Brain microvascular endothelial cell (primary cell): ENCODE data around the gene NPEPL1.
"Not testable (repeated sequence)": the region's sequence is repeated elsewhere in the genome, so short reads cannot be mapped to it uniquely, and the experiment has no call there.

Experiments
- DNase-seq: peaks from one replicate; pipeline ENCODE4 v3.0.0-alpha.2; 2020
- H3K27ac ChIP-seq: fragments of 250-450 bp; sonication (Bioruptor Pico); 2 replicates; pipeline ENCODE4 v1.5.1; 2020; ENCODE audit warnings: mild to moderate bottlenecking, moderate library complexity
- H3K27me3 ChIP-seq: fragments of 250-450 bp; sonication (Bioruptor Pico); replicated peaks from 2 replicates; pipeline ENCODE4 v1.5.1; 2020; ENCODE audit warnings: mild to moderate bottlenecking
- H3K36me3 ChIP-seq: fragments of 250-450 bp; sonication (Bioruptor Pico); replicated peaks from 2 replicates; pipeline ENCODE4 v1.5.1; 2020; ENCODE audit warnings: mild to moderate bottlenecking
- H3K4me3 ChIP-seq: 2 replicates; pipeline ENCODE4 v1.5.1; 2011; ENCODE audit warnings: low read depth, mild to moderate bottlenecking, control low read depth, low read length, moderate library complexity
- CTCF ChIP-seq: IDR thresholded peaks from 2 replicates; pipeline ENCODE4 v1.5.1; 2011; ENCODE audit warnings: low read depth, mild to moderate bottlenecking, moderate library complexity, low read length, control low read depth, inconsistent platforms; ENCODE audit errors: missing control alignments
- in situ Hi-C: cut with HindIII; loops from 2 replicates; pipeline ENCODE4 v1.10.0; 2017; ENCODE audit warnings: low sequenced_read_pairs, low pct_ligation_motif_present

NPEPL1 gene

GRCh38 chr20:58749979-58750378, 57.4 kb downstream of the NPEPL1 start:
- in situ Hi-C loops = no loop called here
- no peaks in the 10 kb centered on the region for H3K27me3 ChIP-seq
- TF ChIP-seq CTCF = no peak
- no peak overlapping the region for H3K4me3 ChIP-seq
- no peak overlapping the region for H3K27ac ChIP-seq
- DNase-seq = no peak
- no peaks in the 10 kb centered on the region for H3K36me3 ChIP-seq

DNA sequence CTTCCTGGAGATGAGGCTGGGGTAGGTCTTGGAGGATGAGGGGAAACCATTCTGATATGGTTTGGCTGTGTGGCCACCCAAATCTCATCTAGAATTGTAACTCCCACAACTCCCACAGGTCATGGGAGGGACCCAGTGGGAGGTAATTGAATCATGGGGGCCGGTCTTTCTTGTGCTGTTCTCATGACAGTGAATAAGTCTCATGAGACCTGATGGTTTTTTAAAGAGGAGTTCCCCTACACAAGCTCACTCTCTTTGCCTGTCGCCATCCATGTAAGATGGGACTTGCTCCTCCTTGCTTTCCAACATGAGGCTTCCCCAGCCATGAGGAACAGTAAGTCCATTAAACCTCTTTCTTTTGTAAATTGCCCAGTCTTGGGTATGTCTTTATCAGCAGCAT, 58.1 kb downstream of the NPEPL1 start:
- H3K27ac ChIP-seq, in situ Hi-C loops, H3K36me3 ChIP-seq, H3K4me3 ChIP-seq, H3K27me3 ChIP-seq, DNase-seq: not testable (repeated sequence)

- Histone ChIP-seq H3K4me3 (no peak overlapping the region), H3K27ac (no peak overlapping the region), H3K27me3 (no peaks in the 10 kb centered on the region), H3K36me3 (no peaks in the 10 kb centered on the region)
- in situ Hi-C loops = no loop called here
- no peak for DNase-seq
- TF ChIP-seq CTCF = no peak
Measured at GRCh38 chr20:58751979-58752378, 59.4 kb downstream of the NPEPL1 start.

GRCh38 chr20:58752565-58752964, 60.0 kb downstream of the NPEPL1 start:
- no peak for TF ChIP-seq CTCF
- Histone ChIP-seq H3K4me3 (no peak overlapping the region), H3K27me3 (no peaks in the 10 kb centered on the region), H3K36me3 (no peaks in the 10 kb centered on the region), H3K27ac (no peak overlapping the region)
- DNase-seq = no peak
- in situ Hi-C loops = no loop called here

GRCh38 chr20:58753267-58753921, 60.8 kb downstream of the NPEPL1 start:
- no peak for TF ChIP-seq CTCF

GRCh38 chr20:58753922-58754551, 61.4 kb downstream of the NPEPL1 start:
- no peaks in the 10 kb centered on the region for H3K27me3 ChIP-seq
- no peak overlapping the region for H3K27ac ChIP-seq
- no peak overlapping the region for H3K4me3 ChIP-seq
- in situ Hi-C loops = no loop called here
- TF ChIP-seq CTCF = no peak
- no peak for DNase-seq
- no peaks in the 10 kb centered on the region for H3K36me3 ChIP-seq

More at GRCh38 chr20:58753267-58753921, 60.8 kb downstream of the NPEPL1 start:
- Histone ChIP-seq H3K4me3 (no peak overlapping the region), H3K36me3 (no peaks in the 10 kb centered on the region), H3K27ac (no peak overlapping the region), H3K27me3 (no peaks in the 10 kb centered on the region)
- DNase-seq = no peak
- in situ Hi-C loops = no loop called here
